Stimulated activated CD4-positive, alpha-beta T cell treated with anti-CD3 and anti-CD28 coated beads, TNF-alpha, amount 100 ng/mL, for 24 hours (primary cell): ENCODE data around the gene FAM171A1.
"Not testable (repeated sequence)": the region's sequence is repeated elsewhere in the genome, so short reads cannot be mapped to it uniquely, and the experiment has no call there.

Experiments used
- DNase-seq, 3 experiments: peaks; one replicate each; pipeline ENCODE4 v3.0.0-alpha.2; 2020; ENCODE audit warnings: low read depth in 3 of 3

FAM171A1 gene

DNA sequence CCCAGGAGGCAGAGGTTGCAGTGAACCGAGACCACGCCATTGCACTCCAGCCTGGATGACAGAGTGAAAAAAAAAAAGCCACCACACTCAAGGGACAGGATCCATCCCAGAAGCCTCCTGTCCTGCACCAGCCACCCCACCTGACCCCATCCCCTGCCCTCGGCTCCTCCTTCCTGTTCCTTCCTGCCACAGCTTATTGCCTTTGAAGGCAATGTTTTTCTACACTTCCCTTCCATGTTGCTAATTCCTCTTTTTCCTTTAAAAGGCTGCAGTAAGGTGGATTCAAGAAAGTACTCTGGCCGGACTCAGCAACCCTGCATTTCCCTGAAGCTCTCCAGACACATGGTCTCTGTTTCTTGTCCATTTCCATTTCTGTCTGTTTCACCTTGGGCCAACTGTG lies 80.9 kb downstream of the FAM171A1 start:
- no peak for DNase-seq

GRCh38 chr10:15280974-15281373 lies 90.1 kb downstream of the FAM171A1 start:
- DNase-seq = no peak

DNA sequence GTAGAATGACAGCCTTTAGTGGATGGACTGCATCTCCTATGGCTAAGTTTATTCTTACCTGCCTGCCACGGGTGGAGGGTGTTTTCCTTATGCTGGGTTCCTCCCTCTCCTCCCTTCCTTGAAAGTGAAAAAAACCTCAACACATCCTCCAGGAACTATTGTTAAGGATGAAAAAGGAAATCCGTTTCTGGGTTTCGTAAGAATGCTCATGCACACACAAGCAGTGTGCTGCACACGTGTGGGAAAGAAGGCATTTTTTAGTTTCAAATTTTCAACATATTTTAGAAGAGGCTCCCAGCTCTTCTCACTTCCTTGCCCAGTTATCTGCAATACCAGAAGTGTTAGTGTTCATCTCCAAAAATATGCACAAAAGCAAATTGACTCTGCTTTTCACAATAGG lies 90.6 kb downstream of the FAM171A1 start:
- no peak for DNase-seq

DNA sequence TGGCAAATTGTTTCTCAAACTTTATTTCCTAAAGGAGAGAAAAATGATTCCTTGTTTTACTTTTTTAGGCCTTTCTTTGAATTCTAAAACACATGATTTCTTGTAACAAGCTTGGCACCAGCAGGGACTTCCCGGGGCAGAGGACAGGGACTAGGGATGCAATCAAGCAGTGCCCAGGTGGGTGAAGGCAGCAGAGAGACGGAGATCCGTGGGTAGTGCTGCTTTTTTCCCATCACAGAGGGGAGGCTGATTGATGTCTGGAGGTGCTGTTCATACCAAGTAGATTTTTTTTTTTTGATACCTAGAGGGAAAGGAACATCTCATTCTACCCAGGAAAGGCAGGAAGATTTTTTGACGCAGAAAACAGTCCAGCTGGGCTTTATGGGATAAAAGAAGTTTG lies 91.9 kb downstream of the FAM171A1 start:
- no peak for DNase-seq

GRCh38 chr10:15278786-15279185 lies 92.3 kb downstream of the FAM171A1 start:
- no peak for DNase-seq

DNA sequence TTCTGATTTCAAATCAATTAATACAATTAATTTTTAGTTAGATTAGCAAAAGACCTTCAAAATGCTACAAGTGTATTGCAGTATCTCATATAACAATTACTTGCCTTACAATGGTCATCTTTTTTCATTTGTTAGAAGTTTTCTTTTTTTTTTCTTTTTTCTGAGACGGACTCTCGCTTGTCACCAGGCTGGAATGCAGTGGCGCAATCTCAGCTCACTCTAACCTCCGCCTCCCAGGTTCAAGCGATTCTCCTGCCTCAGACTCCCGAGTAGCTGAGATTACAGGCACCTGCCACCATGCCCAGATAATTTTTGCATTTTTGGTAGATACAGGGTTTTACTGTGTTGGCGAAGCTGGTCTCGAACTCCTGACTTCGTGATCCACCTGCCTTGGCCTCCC lies 95.0 kb downstream of the FAM171A1 start:
- not testable (repeated sequence) for DNase-seq

DNA sequence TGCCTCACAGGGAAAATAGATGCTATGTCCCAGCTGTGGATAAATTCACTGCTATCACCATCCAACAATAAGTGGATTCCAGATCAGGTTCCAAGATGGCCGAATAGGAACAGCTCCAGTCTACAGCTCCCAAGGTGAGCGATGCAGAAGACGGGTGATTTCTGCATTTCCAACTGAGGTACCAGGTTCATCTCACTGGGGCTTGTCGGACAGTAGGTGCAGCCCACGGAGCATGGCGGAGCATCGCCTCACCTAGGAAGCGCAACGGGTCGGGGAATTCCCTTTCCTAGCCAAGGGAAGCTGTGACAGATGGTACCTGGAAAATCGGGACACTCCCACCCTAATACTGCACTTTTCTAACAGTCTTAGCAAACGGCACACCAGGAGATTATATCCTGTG lies 101.3 kb downstream of the FAM171A1 start:
- DNase-seq = not testable (repeated sequence)

DNA sequence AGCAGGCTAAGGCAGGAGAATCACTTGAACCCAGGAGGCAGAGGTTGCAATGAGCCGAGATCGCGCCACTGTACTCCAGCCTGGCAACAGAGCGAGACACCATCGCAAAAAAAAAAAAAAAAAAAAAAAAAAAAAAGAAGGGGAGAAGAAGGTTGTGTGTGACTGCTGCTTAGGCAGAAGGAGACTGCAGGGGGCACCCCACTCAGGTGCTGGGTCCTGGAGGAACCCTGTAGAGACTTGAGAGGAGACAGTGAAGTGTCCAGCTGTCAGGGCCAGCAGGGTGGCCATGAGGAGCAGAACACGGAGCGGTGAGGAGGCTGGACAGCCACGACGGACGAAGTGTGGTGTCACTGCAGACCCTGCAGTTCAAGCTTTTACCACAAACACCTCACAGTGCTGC lies 103.6 kb downstream of the FAM171A1 start:
- DNase-seq = no peak

DNA sequence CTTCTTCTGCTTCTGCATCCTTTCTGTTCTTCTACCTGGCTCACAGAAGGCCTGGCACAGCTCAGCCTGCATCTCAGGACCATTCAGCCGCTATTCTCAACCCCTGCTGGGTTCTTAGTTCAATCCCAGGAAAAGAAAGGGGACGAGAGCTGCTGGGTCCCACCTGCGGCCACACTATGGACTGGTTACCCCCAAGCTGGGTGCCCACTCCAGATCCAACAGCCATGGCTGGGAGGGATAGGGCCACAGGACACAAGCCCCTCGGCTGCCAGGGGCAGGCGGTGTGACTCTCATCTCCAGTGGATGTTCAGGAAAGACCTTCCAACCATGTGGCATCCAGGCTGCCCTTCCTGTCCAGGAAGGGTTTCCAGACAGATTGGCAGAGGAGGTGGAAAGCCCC lies 105.0 kb downstream of the FAM171A1 start:
- no peak for DNase-seq

DNA sequence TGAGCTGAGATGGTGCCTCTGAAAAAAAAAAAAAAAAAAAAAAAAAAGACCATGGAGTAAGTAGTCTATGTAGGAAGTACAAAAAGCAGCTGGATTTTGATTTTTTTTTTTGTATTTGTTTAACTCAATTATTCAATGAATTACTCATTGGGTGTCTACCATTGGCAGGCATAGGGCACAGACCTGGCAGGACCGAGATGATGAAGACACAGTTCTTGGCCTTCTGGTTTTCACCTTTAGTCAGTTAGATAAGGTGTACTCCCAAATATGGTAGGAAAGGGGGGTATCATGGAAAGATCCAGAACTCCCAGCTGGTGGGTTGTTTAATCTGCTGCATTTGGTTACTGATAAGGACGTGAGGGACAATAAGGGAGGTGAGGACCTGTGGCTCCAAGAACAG lies 105.5 kb downstream of the FAM171A1 start:
- DNase-seq = no peak

DNA sequence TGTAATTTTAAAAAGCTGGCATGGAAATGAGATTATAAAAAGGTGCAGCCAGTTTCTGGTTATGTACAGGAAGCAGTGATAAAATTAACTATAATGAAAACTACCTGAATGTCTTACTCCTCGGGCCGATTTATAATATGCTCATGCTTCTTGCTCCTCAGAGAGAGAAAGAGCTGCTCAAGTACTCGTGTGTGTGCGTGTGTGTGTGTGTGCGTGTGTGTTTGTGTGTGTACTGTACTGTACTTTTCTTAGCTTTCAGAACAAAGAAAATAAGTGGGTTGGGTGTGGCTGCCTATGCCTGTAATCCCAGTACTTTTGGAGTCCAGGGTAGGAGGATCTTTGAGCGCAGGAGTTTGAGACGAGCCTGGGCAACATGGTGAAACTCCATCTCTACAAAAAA lies 106.0 kb downstream of the FAM171A1 start:
- DNase-seq = no peak

DNA sequence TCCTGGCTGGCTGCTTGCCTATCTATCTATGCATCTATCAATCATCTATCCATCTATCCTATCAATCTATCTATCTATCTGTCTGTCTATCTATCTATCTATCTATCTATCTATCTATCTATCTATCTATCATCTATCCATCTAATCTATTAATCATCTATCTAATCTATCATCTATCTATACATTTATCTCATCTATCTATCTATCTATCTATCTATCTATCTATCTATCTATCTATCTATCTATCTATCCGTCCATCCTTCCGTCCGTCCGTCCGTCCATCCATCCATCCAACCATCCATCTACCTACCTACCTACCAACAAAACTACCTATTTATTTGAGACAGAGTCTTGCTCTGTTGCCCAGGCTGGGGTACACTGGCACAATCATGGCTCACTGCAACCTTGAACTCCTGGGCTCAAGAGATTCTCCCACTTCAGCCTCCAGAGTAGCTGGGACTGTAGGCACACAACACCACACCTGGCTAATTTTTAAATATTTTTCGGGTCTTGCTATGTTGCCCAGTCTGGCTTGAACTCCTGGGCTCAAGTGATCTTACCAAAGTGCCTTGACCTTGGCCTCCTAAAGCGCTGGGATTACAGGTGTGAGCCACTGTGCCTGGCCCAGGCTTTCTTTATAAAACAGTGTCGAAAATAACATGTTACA lies 107.3 kb downstream of the FAM171A1 start:
- DNase-seq = no peak

GRCh38 chr10:15262036-15262713 lies 108.9 kb downstream of the FAM171A1 start:
- no peak for DNase-seq

GRCh38 chr10:15259136-15259535 lies 112.0 kb downstream of the FAM171A1 start:
- DNase-seq = no peak

DNA sequence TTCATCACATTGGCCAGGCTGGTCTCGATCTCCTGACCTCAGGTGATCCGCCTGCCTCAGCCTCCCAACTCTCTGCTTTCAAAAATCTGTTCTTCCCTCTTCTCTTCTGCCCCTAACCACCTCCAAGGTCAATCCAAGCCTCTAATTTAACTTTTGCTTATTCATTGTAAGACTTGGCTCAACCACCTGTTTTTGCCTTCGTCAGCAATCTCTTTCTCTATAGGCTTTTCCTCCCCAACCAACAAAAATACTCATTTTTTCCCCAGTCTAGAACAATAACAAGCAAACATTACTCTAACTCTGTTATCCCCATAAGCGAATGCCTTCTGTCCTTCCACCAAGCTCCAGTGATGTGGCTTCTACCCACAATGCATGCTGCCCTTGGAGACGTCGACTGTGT lies 112.8 kb downstream of the FAM171A1 start:
- DNase-seq = no peak

- DNase-seq = no peak
Observed at GRCh38 chr10:15255961-15256360, 115.1 kb downstream of the FAM171A1 start.

DNA sequence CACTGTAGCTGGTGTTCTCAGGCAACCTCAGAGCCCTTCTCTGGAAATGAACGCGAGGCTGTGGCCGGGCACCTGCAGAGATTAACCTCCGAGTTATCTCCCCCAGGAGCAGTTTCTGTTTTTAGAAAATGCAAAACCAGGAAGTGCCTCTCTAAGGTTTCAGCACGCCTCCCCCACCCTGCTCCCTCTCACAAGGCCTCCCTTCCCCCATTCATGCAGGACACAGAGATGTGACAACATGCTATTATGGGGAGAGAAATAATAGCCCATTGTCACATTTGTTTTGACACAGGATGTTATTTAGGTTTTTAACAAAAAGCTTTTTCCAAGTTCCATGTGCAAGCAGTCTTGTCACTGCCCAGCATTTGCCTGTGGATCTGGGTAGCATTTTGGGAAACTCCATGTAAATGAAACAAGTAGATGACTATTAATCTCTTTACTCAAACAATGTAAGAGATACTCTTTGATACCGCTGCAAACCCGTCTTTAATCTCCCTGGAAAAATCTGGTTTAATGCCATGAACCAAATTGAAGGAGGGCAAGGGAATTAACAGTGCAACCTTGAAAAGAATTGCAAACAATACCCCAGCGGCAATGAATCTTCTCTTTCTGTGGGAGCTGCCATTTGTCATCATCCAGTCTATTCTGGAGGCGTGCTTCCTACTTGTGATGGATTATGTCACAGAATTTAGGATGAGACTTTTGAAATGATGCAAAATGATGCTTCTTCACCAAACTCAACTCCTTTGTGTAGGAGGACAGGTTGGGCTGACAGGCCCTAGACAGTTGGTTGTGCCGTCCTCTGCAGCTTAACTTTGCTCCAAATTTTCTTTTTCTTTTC lies 116.1 kb downstream of the FAM171A1 start:
- DNase-seq = peak in 1 of 3 experiments; percentile 26

DNA sequence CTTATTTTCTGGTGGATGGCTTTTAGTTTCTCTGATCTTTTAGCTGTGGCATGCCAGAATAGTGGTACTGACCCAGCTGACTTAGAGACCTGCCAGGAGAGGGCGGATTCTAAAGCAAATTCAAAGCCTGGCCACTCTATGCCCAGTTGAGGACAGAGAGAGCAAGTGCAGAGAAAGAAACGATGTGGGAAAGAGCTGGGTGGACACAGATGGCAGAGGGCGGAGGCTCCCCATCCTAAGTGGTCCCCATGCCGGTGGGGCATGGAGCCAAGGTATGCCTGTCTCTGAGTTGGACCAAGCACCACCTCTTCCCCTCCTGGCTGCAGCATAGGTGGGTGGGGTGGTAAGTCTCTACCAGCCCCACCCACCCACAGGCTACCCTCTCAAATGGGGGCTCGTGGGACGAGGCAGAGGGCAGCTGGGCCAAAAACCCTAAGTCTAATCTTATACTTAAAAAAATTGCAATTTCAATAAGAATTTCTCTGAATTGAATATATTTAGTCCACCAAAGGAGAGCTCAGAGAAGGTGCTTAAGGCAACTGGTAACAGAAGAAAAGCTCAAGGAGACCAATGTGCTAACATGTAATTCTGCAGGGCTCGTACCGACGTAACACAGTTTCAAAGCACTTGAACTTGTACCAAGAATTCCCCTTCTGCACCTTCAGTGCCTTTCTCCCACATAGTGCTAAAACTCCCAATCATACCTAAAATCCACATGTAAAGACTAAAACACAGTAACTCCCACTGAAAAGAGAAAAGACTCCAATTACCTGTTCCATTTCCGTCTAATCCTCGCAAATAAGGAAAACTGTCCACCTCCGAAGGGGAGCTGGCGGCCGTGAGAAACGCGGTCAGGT lies 116.9 kb downstream of the FAM171A1 start:
- no peak for DNase-seq

- DNase-seq = no peak
Observed at GRCh38 chr10:15252396-15252795, 118.7 kb downstream of the FAM171A1 start.

- DNase-seq = no peak
Observed at GRCh38 chr10:15251791-15252380, 119.2 kb downstream of the FAM171A1 start.

DNA sequence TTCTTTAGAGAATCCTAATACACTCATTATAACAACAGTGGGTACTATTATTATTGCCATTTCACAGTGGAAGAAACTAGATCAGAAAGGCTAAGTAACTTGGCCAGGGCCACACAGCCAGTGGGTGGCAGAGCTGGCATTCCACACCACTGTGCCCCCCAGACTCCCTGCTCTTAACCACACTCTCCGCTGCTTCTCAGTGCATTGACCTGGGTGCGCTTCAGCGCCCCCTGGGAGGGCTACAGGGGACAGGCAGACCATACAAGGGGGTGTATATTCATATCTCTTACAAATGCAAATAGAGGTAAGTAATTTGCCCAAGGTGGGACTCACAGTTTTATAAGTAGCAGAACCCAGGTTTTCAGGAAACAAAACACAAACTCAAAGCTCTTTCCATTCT lies 125.6 kb downstream of the FAM171A1 start:
- no peak for DNase-seq
